Hematopoietic multipotent progenitor cell treated with erythropoietin and hydrocortisone succinate and interleukin-3 and kit ligand, for 6 days (in vitro differentiated cells): ENCODE measurements around the gene PRPS1.
"Not testable (repeated sequence)": the region's sequence is repeated elsewhere in the genome, so short reads cannot be mapped to it uniquely, and the experiment has no call there.

Experiments
- DNase-seq: peaks from one replicate; pipeline ENCODE4 v3.0.0-alpha.2; 2015

Gene PRPS1

GRCh38 chrX:107632346-107632745, 4.0 kb downstream of the PRPS1 start:
- DNase-seq: peak; percentile 10

- peak; percentile 17 for DNase-seq
These were observed 18.4 kb downstream of the PRPS1 start for GRCh38 chrX:107646735-107647134.

- no peak for DNase-seq
These were observed 20.0 kb downstream of the PRPS1 start for GRCh38 chrX:107648332-107648731.

- no peak for DNase-seq
These were observed 26.2 kb downstream of the PRPS1 start for GRCh38 chrX:107654566-107654871.

GRCh38 chrX:107654872-107655761, 26.8 kb downstream of the PRPS1 start:
- peak; percentile 75 for DNase-seq

- DNase-seq: no peak
These were observed 28.7 kb downstream of the PRPS1 start for GRCh38 chrX:107656978-107657377.

- DNase-seq: no peak
These were observed 30.4 kb downstream of the PRPS1 start for GRCh38 chrX:107658660-107659059.

- no peak for DNase-seq
These were observed 31.0 kb downstream of the PRPS1 start for GRCh38 chrX:107659286-107659685.

GRCh38 chrX:107659768-107660167, 31.5 kb downstream of the PRPS1 start:
- DNase-seq: peak; percentile 71

- DNase-seq: no peak
These were observed 33.8 kb downstream of the PRPS1 start for GRCh38 chrX:107662145-107662544.

- no peak for DNase-seq
These were observed 34.5 kb downstream of the PRPS1 start for GRCh38 chrX:107662824-107663223.

GRCh38 chrX:107666931-107667330, 38.6 kb downstream of the PRPS1 start:
- DNase-seq: no peak

- no peak for DNase-seq
These were observed 39.1 kb downstream of the PRPS1 start for GRCh38 chrX:107667426-107667825.

GRCh38 chrX:107668710-107669109, 40.4 kb downstream of the PRPS1 start:
- not testable (repeated sequence) for DNase-seq

- DNase-seq: no peak
These were observed 41.0 kb downstream of the PRPS1 start for GRCh38 chrX:107669261-107669660.

GRCh38 chrX:107669885-107670628, 41.7 kb downstream of the PRPS1 start:
- peak; percentile 61 for DNase-seq

GRCh38 chrX:107671256-107671655, 42.9 kb downstream of the PRPS1 start:
- DNase-seq: not testable (repeated sequence)

GRCh38 chrX:107672955-107673378, 44.7 kb downstream of the PRPS1 start:
- peak; percentile 88 for DNase-seq

- peak; percentile 43 for DNase-seq
These were observed 45.1 kb downstream of the PRPS1 start for GRCh38 chrX:107673431-107673830.

GRCh38 chrX:107673933-107674479, 45.7 kb downstream of the PRPS1 start:
- peak; percentile 97 for DNase-seq

- DNase-seq: peak; percentile 88
These were observed 46.4 kb downstream of the PRPS1 start for GRCh38 chrX:107674480-107675364.

- no peak for DNase-seq
These were observed 47.0 kb downstream of the PRPS1 start for GRCh38 chrX:107675365-107675654.
